Measurements from ENCODE around the gene TRIM43.
"Not testable (repeated sequence)": the region's sequence is repeated elsewhere in the genome, so short reads cannot be mapped to it uniquely, and the experiment has no call there.

TRIM43 gene

GRCh38 chr2:95613048-95613447 lies 21.2 kb downstream of the TRIM43 start:
- H3K9me3 ChIP-seq (ENCODE audit: control insufficient read depth, insufficient read depth, low read length); H3K9me2 ChIP-seq (replicated peaks; ENCODE audit: control insufficient read depth, low read length); H4K20me1 ChIP-seq (ENCODE audit: control insufficient read depth, insufficient read depth, low read depth, low read length); H3K4me3 ChIP-seq (ENCODE audit: low read length); H3K36me3 ChIP-seq (ENCODE audit: control insufficient read depth, low read length); H3K4me1 ChIP-seq (ENCODE audit: control insufficient read depth, low read length); H3K27ac ChIP-seq (ENCODE audit: low read depth, low read length); H3K4me2 ChIP-seq (ENCODE audit: low read length); H3K27me3 ChIP-seq (ENCODE audit: control insufficient read depth, low read length); H3K79me2 ChIP-seq (ENCODE audit: control insufficient read depth, low read length); H3F3A ChIP-seq (ENCODE audit: control insufficient read depth, insufficient read depth): not testable (repeated sequence)

DNA sequence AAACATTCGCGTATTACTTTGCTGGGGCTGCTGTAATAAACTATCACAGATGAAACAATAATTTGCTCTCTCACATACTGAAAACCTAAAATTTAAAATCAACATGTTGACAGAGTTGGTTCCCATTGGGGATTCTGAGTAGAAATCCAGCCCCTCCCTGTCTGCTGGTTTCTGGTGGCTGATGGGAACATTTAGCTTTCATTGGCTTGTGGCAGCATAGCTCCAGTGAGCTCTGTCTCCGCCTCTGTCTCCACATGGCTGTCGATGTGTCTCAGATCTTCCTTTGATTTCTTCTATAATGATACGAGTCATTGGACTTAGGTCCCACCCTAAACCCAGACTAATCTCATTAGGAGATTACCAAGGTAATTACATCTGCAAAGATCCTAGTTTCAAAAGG lies 30.9 kb downstream of the TRIM43 start:
- H4K20me1 ChIP-seq (ENCODE audit: control insufficient read depth, insufficient read depth, low read depth, low read length); H3K9me3 ChIP-seq (ENCODE audit: control insufficient read depth, insufficient read depth, low read length); H3K79me2 ChIP-seq (ENCODE audit: control insufficient read depth, low read length); H3K4me1 ChIP-seq (ENCODE audit: control insufficient read depth, low read length); H3K27ac ChIP-seq (ENCODE audit: low read depth, low read length); H3K36me3 ChIP-seq (ENCODE audit: control insufficient read depth, low read length); H3K4me3 ChIP-seq (ENCODE audit: low read length); H3K9me2 ChIP-seq (replicated peaks; ENCODE audit: control insufficient read depth, low read length); H3K27me3 ChIP-seq (ENCODE audit: control insufficient read depth, low read length); H3F3A ChIP-seq (ENCODE audit: control insufficient read depth, insufficient read depth); H3K4me2 ChIP-seq (ENCODE audit: low read length): not testable (repeated sequence)

- not testable (repeated sequence) for H3K4me2 ChIP-seq (ENCODE audit: low read length); H3K27me3 ChIP-seq (ENCODE audit: control insufficient read depth, low read length); H3K9me3 ChIP-seq (ENCODE audit: control insufficient read depth, insufficient read depth, low read length); H3K36me3 ChIP-seq (ENCODE audit: control insufficient read depth, low read length); H3K9me2 ChIP-seq (replicated peaks; ENCODE audit: control insufficient read depth, low read length); H4K20me1 ChIP-seq (ENCODE audit: control insufficient read depth, insufficient read depth, low read depth, low read length); H3K79me2 ChIP-seq (ENCODE audit: control insufficient read depth, low read length); H3K4me3 ChIP-seq (ENCODE audit: low read length); H3K4me1 ChIP-seq (ENCODE audit: control insufficient read depth, low read length); H3F3A ChIP-seq (ENCODE audit: control insufficient read depth, insufficient read depth); H3K27ac ChIP-seq (ENCODE audit: low read depth, low read length)
Observed at GRCh38 chr2:95630987-95631386, 39.2 kb downstream of the TRIM43 start.

GRCh38 chr2:95633626-95634259 lies 41.9 kb downstream of the TRIM43 start:
- H3K4me3 ChIP-seq (ENCODE audit: low read length); H4K20me1 ChIP-seq (ENCODE audit: control insufficient read depth, insufficient read depth, low read depth, low read length); H3K9me2 ChIP-seq (replicated peaks; ENCODE audit: control insufficient read depth, low read length); H3K79me2 ChIP-seq (ENCODE audit: control insufficient read depth, low read length); H3F3A ChIP-seq (ENCODE audit: control insufficient read depth, insufficient read depth); H3K9me3 ChIP-seq (ENCODE audit: control insufficient read depth, insufficient read depth, low read length); H3K27ac ChIP-seq (ENCODE audit: low read depth, low read length); H3K27me3 ChIP-seq (ENCODE audit: control insufficient read depth, low read length); H3K4me1 ChIP-seq (ENCODE audit: control insufficient read depth, low read length); H3K4me2 ChIP-seq (ENCODE audit: low read length); H3K36me3 ChIP-seq (ENCODE audit: control insufficient read depth, low read length): not testable (repeated sequence)

DNA sequence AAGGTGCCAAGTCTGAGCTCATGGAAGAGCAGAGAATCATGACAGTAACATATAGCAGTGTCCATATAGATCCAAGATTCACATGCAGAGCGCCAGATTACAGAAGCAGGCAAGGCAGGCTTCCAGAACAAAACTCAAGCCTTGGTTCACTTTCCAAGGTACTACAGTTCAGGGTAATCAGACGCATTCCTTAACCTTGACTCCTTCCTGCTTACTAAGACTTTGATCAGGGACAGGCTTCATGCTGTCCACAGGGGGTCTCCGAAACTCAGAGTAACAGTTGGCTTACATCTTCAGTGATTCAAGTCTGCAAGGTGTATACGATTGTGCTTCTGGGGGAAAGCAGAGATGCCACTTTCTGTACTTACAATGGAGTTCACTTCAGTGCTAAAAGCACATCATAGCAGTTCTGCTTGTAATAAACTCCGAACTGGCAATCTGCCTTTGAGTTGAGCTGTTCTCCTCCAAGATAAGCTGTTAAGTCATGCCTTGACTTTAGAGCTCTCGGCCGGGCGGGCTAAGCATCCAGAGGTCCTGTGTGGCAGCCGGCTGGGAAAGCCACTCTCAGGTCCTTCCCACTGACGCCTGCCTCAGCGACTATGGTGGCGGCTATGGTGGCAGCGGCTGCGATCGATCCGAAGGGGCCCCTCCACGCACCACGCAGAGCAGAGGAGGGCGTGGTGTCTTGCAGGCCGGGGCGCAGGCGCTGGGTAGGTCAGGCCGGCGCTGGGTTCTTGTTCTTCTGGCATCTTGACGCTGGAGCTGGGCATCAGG lies 48.9 kb downstream of the TRIM43 start:
- not testable (repeated sequence) for H3K36me3 ChIP-seq (ENCODE audit: control insufficient read depth, low read length); H3K9me3 ChIP-seq (ENCODE audit: control insufficient read depth, insufficient read depth, low read length); H4K20me1 ChIP-seq (ENCODE audit: control insufficient read depth, insufficient read depth, low read depth, low read length); H3K4me3 ChIP-seq (ENCODE audit: low read length); H3K27ac ChIP-seq (ENCODE audit: low read depth, low read length); H3K79me2 ChIP-seq (ENCODE audit: control insufficient read depth, low read length); H3K4me1 ChIP-seq (ENCODE audit: control insufficient read depth, low read length); H3K9me2 ChIP-seq (replicated peaks; ENCODE audit: control insufficient read depth, low read length); H3K27me3 ChIP-seq (ENCODE audit: control insufficient read depth, low read length); H3K4me2 ChIP-seq (ENCODE audit: low read length); H3F3A ChIP-seq (ENCODE audit: control insufficient read depth, insufficient read depth)

DNA sequence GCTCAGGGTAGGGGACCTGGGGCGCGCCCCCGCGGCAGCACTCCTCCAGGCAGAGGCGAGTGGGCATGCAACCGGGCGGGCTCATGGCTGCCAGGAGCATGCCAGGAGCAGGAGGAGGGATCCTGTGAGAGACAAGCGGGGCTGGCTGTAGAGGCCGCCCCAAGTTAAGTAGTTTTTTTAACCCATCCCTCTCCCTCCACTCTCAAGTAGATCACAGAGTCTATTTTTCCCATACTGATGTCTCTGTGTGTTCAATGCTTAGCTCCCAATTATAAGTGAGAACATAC lies 49.4 kb downstream of the TRIM43 start:
- H3K27ac ChIP-seq (ENCODE audit: low read depth, low read length); H3K9me3 ChIP-seq (ENCODE audit: control insufficient read depth, insufficient read depth, low read length); H3K36me3 ChIP-seq (ENCODE audit: control insufficient read depth, low read length); H4K20me1 ChIP-seq (ENCODE audit: control insufficient read depth, insufficient read depth, low read depth, low read length); H3K79me2 ChIP-seq (ENCODE audit: control insufficient read depth, low read length); H3F3A ChIP-seq (ENCODE audit: control insufficient read depth, insufficient read depth); H3K9me2 ChIP-seq (replicated peaks; ENCODE audit: control insufficient read depth, low read length); H3K4me1 ChIP-seq (ENCODE audit: control insufficient read depth, low read length); H3K4me3 ChIP-seq (ENCODE audit: low read length); H3K27me3 ChIP-seq (ENCODE audit: control insufficient read depth, low read length); H3K4me2 ChIP-seq (ENCODE audit: low read length): not testable (repeated sequence)

- not testable (repeated sequence) for H3K27me3 ChIP-seq (ENCODE audit: control insufficient read depth, low read length); H3K4me2 ChIP-seq (ENCODE audit: low read length); H3K9me2 ChIP-seq (replicated peaks; ENCODE audit: control insufficient read depth, low read length); H3K9me3 ChIP-seq (ENCODE audit: control insufficient read depth, insufficient read depth, low read length); H3K4me3 ChIP-seq (ENCODE audit: low read length); H3K27ac ChIP-seq (ENCODE audit: low read depth, low read length); H3K79me2 ChIP-seq (ENCODE audit: control insufficient read depth, low read length); H4K20me1 ChIP-seq (ENCODE audit: control insufficient read depth, insufficient read depth, low read depth, low read length); H3F3A ChIP-seq (ENCODE audit: control insufficient read depth, insufficient read depth); H3K36me3 ChIP-seq (ENCODE audit: control insufficient read depth, low read length); H3K4me1 ChIP-seq (ENCODE audit: control insufficient read depth, low read length)
Observed at GRCh38 chr2:95641787-95642186, 50.0 kb downstream of the TRIM43 start.

- H3K36me3 ChIP-seq (ENCODE audit: control insufficient read depth, low read length); H4K20me1 ChIP-seq (ENCODE audit: control insufficient read depth, insufficient read depth, low read depth, low read length); H3K79me2 ChIP-seq (ENCODE audit: control insufficient read depth, low read length); H3K9me3 ChIP-seq (ENCODE audit: control insufficient read depth, insufficient read depth, low read length); H3K4me2 ChIP-seq (ENCODE audit: low read length); H3F3A ChIP-seq (ENCODE audit: control insufficient read depth, insufficient read depth); H3K4me1 ChIP-seq (ENCODE audit: control insufficient read depth, low read length); H3K9me2 ChIP-seq (replicated peaks; ENCODE audit: control insufficient read depth, low read length); H3K27ac ChIP-seq (ENCODE audit: low read depth, low read length); H3K27me3 ChIP-seq (ENCODE audit: control insufficient read depth, low read length); H3K4me3 ChIP-seq (ENCODE audit: low read length): not testable (repeated sequence)
Observed at GRCh38 chr2:95642360-95642759, 50.6 kb downstream of the TRIM43 start.

Measured in DOHH2 (cell line).